SK-N-SH treated with all-trans-retinoic acid at 6 μM for 48 hours (cell line): Measurements from ENCODE around the gene ACTBL2.

Experiments
- CSDC2 ChIP-seq: fragments of 250-450 bp; sonication (Bioruptor Pico); IDR thresholded peaks from 2 replicates; pipeline ENCODE4 v1.5.0; 2020; ENCODE audit warnings: mild to moderate bottlenecking, moderate library complexity
- PATZ1 ChIP-seq: fragments of 250-450 bp; sonication (Bioruptor Pico); IDR thresholded peaks from 2 replicates; pipeline ENCODE4 v1.8.0; 2020; ENCODE audit warnings: mild to moderate bottlenecking, moderate library complexity, borderline replicate concordance
- RARB ChIP-seq: fragments of 250-450 bp; sonication (Bioruptor Pico); IDR thresholded peaks from 2 replicates; pipeline ENCODE4 v1.8.0; 2021; ENCODE audit warnings: mild to moderate bottlenecking, moderate library complexity
- ZFP3 ChIP-seq: fragments of 250-450 bp; sonication (Bioruptor Pico); IDR thresholded peaks from 2 replicates; pipeline ENCODE4 v1.5.0; 2020; ENCODE audit warnings: mild to moderate bottlenecking, moderate library complexity
- ZNF8 ChIP-seq: fragments of 450-650 bp; formaldehyde crosslinking; IDR thresholded peaks from 2 replicates; pipeline ENCODE4 v1.5.0; 2020; ENCODE audit warnings: mild to moderate bottlenecking, moderate library complexity
- TF ChIP-seq, protein P1 (sequence below): fragments of 250-450 bp; sonication (Bioruptor Pico); IDR thresholded peaks from 2 replicates; pipeline ENCODE4 v1.8.0; 2021; ENCODE audit warnings: low read depth, mild to moderate bottlenecking, moderate library complexity, borderline replicate concordance

GRCh38 chr5:57482671-57483106 is at the start of gene ACTBL2:
- no peak for TF ChIP-seq RARB
- TF ChIP-seq ZFP3 (CRISPR knock-in tag) = no peak
- no peak for TF ChIP-seq ZNF8 (CRISPR knock-in tag)
- TF ChIP-seq PATZ1 (CRISPR knock-in tag) = no peak
- TF ChIP-seq CSDC2 (CRISPR knock-in tag) = no peak
- TF ChIP-seq, protein P1, sequence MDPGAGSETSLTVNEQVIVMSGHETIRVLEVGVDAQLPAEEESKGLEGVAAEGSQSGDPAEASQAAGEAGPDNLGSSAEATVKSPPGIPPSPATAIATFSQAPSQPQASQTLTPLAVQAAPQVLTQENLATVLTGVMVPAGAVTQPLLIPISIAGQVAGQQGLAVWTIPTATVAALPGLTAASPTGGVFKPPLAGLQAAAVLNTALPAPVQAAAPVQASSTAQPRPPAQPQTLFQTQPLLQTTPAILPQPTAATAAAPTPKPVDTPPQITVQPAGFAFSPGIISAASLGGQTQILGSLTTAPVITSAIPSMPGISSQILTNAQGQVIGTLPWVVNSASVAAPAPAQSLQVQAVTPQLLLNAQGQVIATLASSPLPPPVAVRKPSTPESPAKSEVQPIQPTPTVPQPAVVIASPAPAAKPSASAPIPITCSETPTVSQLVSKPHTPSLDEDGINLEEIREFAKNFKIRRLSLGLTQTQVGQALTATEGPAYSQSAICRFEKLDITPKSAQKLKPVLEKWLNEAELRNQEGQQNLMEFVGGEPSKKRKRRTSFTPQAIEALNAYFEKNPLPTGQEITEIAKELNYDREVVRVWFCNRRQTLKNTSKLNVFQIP (CRISPR knock-in tag) = no peak
